GM19452 (cell line): ENCODE measurements around the gene PRKCE.

Experiments
- ATAC-seq: cut with Tn5 transposase; IDR thresholded peaks from one replicate; pipeline ENCODE4 v1.9.1; 2021; ENCODE audit not compliant: unreplicated experiment

The PRKCE gene

GRCh38 chr2:45830322-45830721, 178.8 kb downstream of the PRKCE start:
- no peak for ATAC-seq

- ATAC-seq, result peak; percentile 23
Measured at GRCh38 chr2:45833301-45833967, 182.0 kb downstream of the PRKCE start.

GRCh38 chr2:45833968-45834344, 182.5 kb downstream of the PRKCE start:
- peak; percentile 78 for ATAC-seq

- no peak for ATAC-seq
Measured at GRCh38 chr2:45834372-45834771, 182.9 kb downstream of the PRKCE start.

- ATAC-seq, result no peak
Measured at GRCh38 chr2:45834858-45835257, 183.4 kb downstream of the PRKCE start.

- ATAC-seq, result no peak
Measured at GRCh38 chr2:45836316-45836715, 184.8 kb downstream of the PRKCE start.

- ATAC-seq, result peak; percentile 38
Measured at GRCh38 chr2:45836740-45837139, 185.3 kb downstream of the PRKCE start.

GRCh38 chr2:45837812-45838341, 186.4 kb downstream of the PRKCE start:
- ATAC-seq, result no peak

GRCh38 chr2:45839508-45840251, 188.2 kb downstream of the PRKCE start:
- ATAC-seq, result no peak

- ATAC-seq, result no peak
Measured at GRCh38 chr2:45840481-45840880, 189.0 kb downstream of the PRKCE start.

- no peak for ATAC-seq
Measured at GRCh38 chr2:45841752-45842407, 190.4 kb downstream of the PRKCE start.

- peak; percentile 57 for ATAC-seq
Measured at GRCh38 chr2:45843136-45843535, 191.7 kb downstream of the PRKCE start.

GRCh38 chr2:45844796-45845457, 193.5 kb downstream of the PRKCE start:
- ATAC-seq, result no peak

GRCh38 chr2:45845566-45845965, 194.1 kb downstream of the PRKCE start:
- ATAC-seq, result no peak

GRCh38 chr2:45849491-45850283, 198.2 kb downstream of the PRKCE start:
- no peak for ATAC-seq

- no peak for ATAC-seq
Measured at GRCh38 chr2:45850558-45850957, 199.1 kb downstream of the PRKCE start.

- no peak for ATAC-seq
Measured at GRCh38 chr2:45851111-45851510, 199.6 kb downstream of the PRKCE start.

- no peak for ATAC-seq
Measured at GRCh38 chr2:45851576-45852304, 200.3 kb downstream of the PRKCE start.

GRCh38 chr2:45852450-45853150, 201.1 kb downstream of the PRKCE start:
- ATAC-seq, result peak; percentile 61
